Sigmoid colon (tissue), 7 donors: ENCODE measurements around the gene GPR160. TPM values are rescaled to one million over a fixed set of nuclear protein-coding genes. Genes with fewer than 3 reads are reported as not detected.
A peak's percentile ranks its signal among the peaks of the same experiment; 100 is the strongest.

Experiments
- DNase-seq: peaks from one replicate; pipeline ENCODE4 v3.0.0-alpha.2; 2019
- H3K27ac ChIP-seq, 4 donors: fragments of 200-600 bp; sonication (generic); one replicate each; pipeline ENCODE4 v1.5.1; 2016 to 2019; ENCODE audit warnings: mild to moderate bottlenecking in 1 of 4
- H3K27me3 ChIP-seq, 3 donors: fragments of 200-600 bp; sonication (generic); one replicate each; pipeline ENCODE4 v1.5.1; 2019; ENCODE audit warnings: mild to moderate bottlenecking in 1 of 3
- H3K36me3 ChIP-seq, 4 donors: fragments of 200-600 bp; sonication (generic); one replicate each; pipeline ENCODE4 v1.5.1; 2016 to 2019
- H3K4me1 ChIP-seq, 4 donors: fragments of 200-600 bp; sonication (generic); one replicate each; pipeline ENCODE4 v1.5.1; 2017 to 2019
- H3K4me3 ChIP-seq, 4 donors: fragments of 200-600 bp; sonication (generic); one replicate each; pipeline ENCODE4 v1.5.1; 2017 to 2019; ENCODE audit warnings: mild to moderate bottlenecking in 2 of 4, moderate library complexity in 1 of 4
- H3K9me3 ChIP-seq, 4 donors: fragments of 200-600 bp in 3 of 4; sonication (generic) in 3 of 4; one replicate each; pipeline versions ENCODE4 v1.5.1 to v1.6.1; 2013 to 2019
- CTCF ChIP-seq, 4 experiments: fragments of 450-650 bp in 3 of 4; fragments of 200-600 bp in 1 of 4; IDR thresholded peaks; one replicate each; pipeline ENCODE4 v1.5.1; 2016 to 2019; ENCODE audit warnings: antibody characterized with exemption in 4 of 4, mild to moderate bottlenecking in 3 of 4, moderate library complexity in 2 of 4
- EP300 ChIP-seq, 4 donors: sonication (generic); formaldehyde crosslinking; IDR thresholded peaks; one replicate each; pipeline ENCODE4 v1.6.1; 2017; ENCODE audit warnings: antibody characterized with exemption in 4 of 4
- POLR2A ChIP-seq, 2 donors: fragments of 450-650 bp; IDR thresholded peaks; one replicate each; pipeline ENCODE4 v1.6.1; 2016; ENCODE audit warnings: antibody characterized with exemption in 2 of 2, mild to moderate bottlenecking in 2 of 2, moderate library complexity in 2 of 2
- POLR2AphosphoS5 ChIP-seq, 4 donors: sonication (generic); formaldehyde crosslinking; IDR thresholded peaks; one replicate each; pipeline ENCODE4 v1.6.1; 2017; ENCODE audit warnings: antibody characterized with exemption in 4 of 4
- WGBS, 2 donors: extraction: QIAGEN DNeasy Blood & Tissue Kit; methylation state at CpG; one replicate each; pipeline ENCODE4 v1.1.7; 2013; 5-methylcytosine and 5-hydroxymethylcytosine counted together
- intact Hi-C: fragments of 100-400 bp; cut with DNase I; formaldehyde crosslinking; loops from one replicate; pipeline ENCODE4 v1.15.1; 2023
- polyA plus RNA-seq, 3 donors: library from polyadenylated mRNA; stranded (reverse); fragments of 200-250 nt; gene quantifications; one replicate each; pipeline ENCODE4 v1.2.3, GENCODE V29; 2013
- total RNA-seq, 4 donors: library from RNA; depleted of rRNA; stranded (reverse); fragments of >200 nt; gene quantifications; one replicate each; pipeline ENCODE4 v1.1.0, GENCODE V29; 2016
- donor health status: healthy with polysubstance abuse.
- donor health status: Bipolar disorder and iron deficiency.
- donor health status: healthy.

The GPR160 gene
- total and polyA plus RNA-seq, 7 donors, result 0.16 to 93.7 (median 14.9) TPM; not detected in 1

GRCh38 chr3:170044795-170045244 is 7.0 kb downstream of the GPR160 start:
- H3K27me3 ChIP-seq, result peaks cover 0 to 24% (median 0%) of the 10 kb centered on the region in 3 donors
- intact Hi-C loops, result no loop called here
- no peaks in the 10 kb centered on the region for H3K4me1 ChIP-seq
- no peaks in the 10 kb centered on the region for H3K36me3 ChIP-seq
- TF ChIP-seq POLR2AphosphoS5 (IDR thresholded peaks at IDR 0.05) (no peak), POLR2A (IDR thresholded peaks at IDR 0.05) (no peak), CTCF (IDR thresholded peaks at IDR 0.05) (no peak), EP300 (IDR thresholded peaks at IDR 0.05) (no peak)
- no peak overlapping the region for H3K4me3 ChIP-seq
- H3K27ac ChIP-seq, result peak overlapping the region in 3 of 4 donors; percentile 17 to 47 (median 23)
- no peaks in the 10 kb centered on the region for H3K9me3 ChIP-seq
- no peak for DNase-seq
- 14 to 30% methylated on average over 8 of the region's 8 CpGs for WGBS, 2 donors

GRCh38 chr3:170046269-170047132 is 8.7 kb downstream of the GPR160 start:
- Histone ChIP-seq H3K9me3 (no peaks in the 10 kb centered on the region), H3K27me3 (peaks cover 0 to 11% (median 0%) of the 10 kb centered on the region in 3 donors), H3K4me3 (no peak overlapping the region), H3K36me3 (no peaks in the 10 kb centered on the region), H3K27ac (no peak overlapping the region), H3K4me1 (no peaks in the 10 kb centered on the region)
- TF ChIP-seq POLR2A (IDR thresholded peaks at IDR 0.05) (no peak), CTCF (IDR thresholded peaks at IDR 0.05) (no peak), POLR2AphosphoS5 (IDR thresholded peaks at IDR 0.05) (no peak), EP300 (IDR thresholded peaks at IDR 0.05) (no peak)
- 16 to 66% methylated on average over 5 of the region's 5 CpGs for WGBS, 2 donors
- no peak for DNase-seq
- intact Hi-C loops, result no loop called here

GRCh38 chr3:170047133-170047404 is 9.3 kb downstream of the GPR160 start:
- Histone ChIP-seq H3K27ac (no peak overlapping the region), H3K27me3 (peaks cover 0 to 5% (median 0%) of the 10 kb centered on the region in 3 donors), H3K36me3 (no peaks in the 10 kb centered on the region), H3K4me3 (no peak overlapping the region), H3K4me1 (no peaks in the 10 kb centered on the region), H3K9me3 (no peaks in the 10 kb centered on the region)
- intact Hi-C loops, result no loop called here
- TF ChIP-seq POLR2AphosphoS5 (IDR thresholded peaks at IDR 0.05), result no peak
- TF ChIP-seq CTCF (IDR thresholded peaks at IDR 0.05), result no peak
- TF ChIP-seq EP300 (IDR thresholded peaks at IDR 0.05), result no peak
- no peak for DNase-seq
- 18 to 69% methylated on average over 3 of the region's 3 CpGs for WGBS, 2 donors

- peaks cover 0 to 6% (median 0%) of the 10 kb centered on the region in 4 donors for H3K9me3 ChIP-seq
- H3K27ac ChIP-seq, result no peak overlapping the region
- no peaks in the 10 kb centered on the region for H3K36me3 ChIP-seq
- DNase-seq, result no peak
- H3K27me3 ChIP-seq, result no peaks in the 10 kb centered on the region
- intact Hi-C loops, result no loop called here
- 17 to 61% methylated on average over 10 of the region's 10 CpGs for WGBS, 2 donors
- no peaks in the 10 kb centered on the region for H3K4me1 ChIP-seq
- H3K4me3 ChIP-seq, result no peak overlapping the region
- no peak for TF ChIP-seq POLR2AphosphoS5 (IDR thresholded peaks at IDR 0.05)
- TF ChIP-seq EP300 (IDR thresholded peaks at IDR 0.05), result no peak
- no peak for TF ChIP-seq CTCF (IDR thresholded peaks at IDR 0.05)
- no peak for TF ChIP-seq POLR2A (IDR thresholded peaks at IDR 0.05)
Observed at GRCh38 chr3:170049146-170050000, 11.6 kb downstream of the GPR160 start.
